Astrocyte (in vitro differentiated cells and primary cell): ENCODE measurements around the gene SPSB2. TPM values are rescaled to one million over a fixed set of nuclear protein-coding genes. Genes with fewer than 3 reads are reported as not detected.

Experiments
- DNase-seq: peaks from one replicate; pipeline ENCODE4 v3.0.0-alpha.2; 2010; ENCODE audit warnings: low read depth
- FAIRE-seq: peaks from 2 replicates; lab custom pipeline; 2011; peaks lifted over from hg19 to GRCh38; lab: Jason Lieb, UNC
- H2AFZ ChIP-seq: 2 replicates; pipeline ENCODE4 v1.6.0; 2012; ENCODE audit warnings: low read depth, low read length, inconsistent platforms
- H3K27ac ChIP-seq: 2 replicates; pipeline ENCODE4 v1.5.1; 2011; ENCODE audit warnings: low read depth, low read length, inconsistent platforms
- H3K27me3 ChIP-seq: 2 replicates; pipeline ENCODE4 v1.6.0; 2011; ENCODE audit warnings: low read length, inconsistent platforms; ENCODE audit not compliant: insufficient read depth
- H3K36me3 ChIP-seq: 2 replicates; pipeline ENCODE4 v1.5.1; 2011; ENCODE audit warnings: low read length, inconsistent platforms; ENCODE audit not compliant: insufficient read depth
- H3K4me1 ChIP-seq: 2 replicates; pipeline ENCODE4 v1.5.1; 2011; ENCODE audit warnings: low read length, inconsistent platforms; ENCODE audit not compliant: insufficient read depth
- H3K4me2 ChIP-seq: 2 replicates; pipeline ENCODE4 v1.6.0; 2012; ENCODE audit warnings: low read length, inconsistent platforms
- H3K4me3 ChIP-seq: 2 replicates; pipeline ENCODE4 v1.5.1; 2011; ENCODE audit warnings: low read depth, mild to moderate bottlenecking, low read length, inconsistent platforms; ENCODE audit not compliant: insufficient read depth
- H3K79me2 ChIP-seq: 2 replicates; pipeline ENCODE4 v1.6.0; 2012; ENCODE audit warnings: mild to moderate bottlenecking, low read length, inconsistent platforms; ENCODE audit not compliant: insufficient read depth
- H3K9ac ChIP-seq: 2 replicates; pipeline ENCODE4 v1.6.0; 2012; ENCODE audit warnings: mild to moderate bottlenecking, low read length, inconsistent platforms
- H3K9me3 ChIP-seq: 2 replicates; pipeline ENCODE4 v1.5.1; 2012; ENCODE audit warnings: low read depth, mild to moderate bottlenecking, low read length, inconsistent platforms; ENCODE audit not compliant: insufficient read depth
- H4K20me1 ChIP-seq: 2 replicates; pipeline ENCODE4 v1.6.0; 2012; ENCODE audit warnings: low read length, inconsistent platforms; ENCODE audit not compliant: insufficient read depth
- H3K27ac Mint-ChIP-seq: one replicate; pipeline ENCODE4 v1.8.0; 2021; ENCODE audit warnings: mild to moderate bottlenecking, mixed read lengths; ENCODE audit not compliant: unreplicated experiment
- H3K27me3 Mint-ChIP-seq: one replicate; pipeline ENCODE4 v1.8.0; 2021; ENCODE audit warnings: low read depth, mixed read lengths; ENCODE audit not compliant: unreplicated experiment
- H3K36me3 Mint-ChIP-seq: one replicate; pipeline ENCODE4 v1.8.0; 2021; ENCODE audit warnings: low read depth, mixed read lengths; ENCODE audit not compliant: unreplicated experiment
- H3K4me1 Mint-ChIP-seq: one replicate; pipeline ENCODE4 v1.8.0; 2021; ENCODE audit warnings: low read depth, mixed read lengths; ENCODE audit not compliant: unreplicated experiment
- H3K4me3 Mint-ChIP-seq: one replicate; pipeline ENCODE4 v1.8.0; 2021; ENCODE audit warnings: mild to moderate bottlenecking, moderate library complexity, mixed read lengths; ENCODE audit not compliant: unreplicated experiment
- H3K9me3 Mint-ChIP-seq: one replicate; pipeline ENCODE4 v1.8.0; 2021; ENCODE audit warnings: mild to moderate bottlenecking, mixed read lengths; ENCODE audit not compliant: unreplicated experiment
- EZH2 ChIP-seq: IDR thresholded peaks from 2 replicates; pipeline ENCODE4 v1.6.1; 2012; ENCODE audit warnings: mild to moderate bottlenecking, low read length, inconsistent platforms; ENCODE audit not compliant: insufficient read depth
- total RNA-seq: library from RNA; stranded (reverse); gene quantifications from 2 replicates; pipeline ENCODE4 v1.2.1, GENCODE V29; 2021
- TF ChIP-seq, protein P1 (sequence below): IDR thresholded peaks from 2 replicates; pipeline ENCODE4 v1.5.1; 2011; ENCODE audit warnings: low read depth, mild to moderate bottlenecking, inconsistent platforms, low read length, moderate library complexity; ENCODE audit not compliant: insufficient read depth

The SPSB2 gene
- total RNA-seq, 1 donor from 2014 or later: 4.9 TPM

- no peak for FAIRE-seq
- H3K9ac ChIP-seq: peak within 1 kb of the TSS; percentile 92
- Mint-ChIP-seq H3K27me3 (no peaks in the 10 kb centered on the region), H3K9me3 (no peaks in the 10 kb centered on the region), H3K4me1 (peaks cover 23% of the 10 kb centered on the region), H3K36me3 (peaks cover 37% of the 10 kb centered on the region), H3K27ac (peak within 1 kb of the TSS; percentile 86), H3K4me3 (peak within 1 kb of the TSS; percentile 96)
- H3K79me2 ChIP-seq: peaks cover 51% of the 10 kb centered on the region
- TF ChIP-seq EZH2: no peak
- TF ChIP-seq, protein P1, sequence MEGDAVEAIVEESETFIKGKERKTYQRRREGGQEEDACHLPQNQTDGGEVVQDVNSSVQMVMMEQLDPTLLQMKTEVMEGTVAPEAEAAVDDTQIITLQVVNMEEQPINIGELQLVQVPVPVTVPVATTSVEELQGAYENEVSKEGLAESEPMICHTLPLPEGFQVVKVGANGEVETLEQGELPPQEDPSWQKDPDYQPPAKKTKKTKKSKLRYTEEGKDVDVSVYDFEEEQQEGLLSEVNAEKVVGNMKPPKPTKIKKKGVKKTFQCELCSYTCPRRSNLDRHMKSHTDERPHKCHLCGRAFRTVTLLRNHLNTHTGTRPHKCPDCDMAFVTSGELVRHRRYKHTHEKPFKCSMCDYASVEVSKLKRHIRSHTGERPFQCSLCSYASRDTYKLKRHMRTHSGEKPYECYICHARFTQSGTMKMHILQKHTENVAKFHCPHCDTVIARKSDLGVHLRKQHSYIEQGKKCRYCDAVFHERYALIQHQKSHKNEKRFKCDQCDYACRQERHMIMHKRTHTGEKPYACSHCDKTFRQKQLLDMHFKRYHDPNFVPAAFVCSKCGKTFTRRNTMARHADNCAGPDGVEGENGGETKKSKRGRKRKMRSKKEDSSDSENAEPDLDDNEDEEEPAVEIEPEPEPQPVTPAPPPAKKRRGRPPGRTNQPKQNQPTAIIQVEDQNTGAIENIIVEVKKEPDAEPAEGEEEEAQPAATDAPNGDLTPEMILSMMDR: no peak
- peaks cover 37% of the 10 kb centered on the region for H3K4me1 ChIP-seq
- peak within 1 kb of the TSS; percentile 70 for H3K27ac ChIP-seq
- peak within 1 kb of the TSS; percentile 76 for H2AFZ ChIP-seq
- DNase-seq: peak; percentile 43
- H3K9me3 ChIP-seq: no peaks in the 10 kb centered on the region
- peak within 1 kb of the TSS; percentile 88 for H3K4me3 ChIP-seq
- H3K27me3 ChIP-seq: no peaks in the 10 kb centered on the region
- peak within 1 kb of the TSS; percentile 94 for H3K4me2 ChIP-seq
- H3K36me3 ChIP-seq: peaks cover 27% of the 10 kb centered on the region
- peaks cover 49% of the 10 kb centered on the region for H4K20me1 ChIP-seq
These were observed 5.5 kb downstream of the SPSB2 start, which contains the start of gene TPI1 for GRCh38 chr12:6867413-6868210. Gene TPI1, plus strand, starts transcription at chr12:6867531. Its CDS starts 36 bp downstream, at chr12:6867567.

- peak overlapping the region; percentile 68 for H3K27ac ChIP-seq
- H3K36me3 ChIP-seq: peaks cover 27% of the 10 kb centered on the region
- H3K4me3 ChIP-seq: peak overlapping the region; percentile 64
- Mint-ChIP-seq H3K36me3 (peaks cover 42% of the 10 kb centered on the region), H3K27me3 (no peaks in the 10 kb centered on the region), H3K4me3 (peak overlapping the region; percentile 87), H3K9me3 (no peaks in the 10 kb centered on the region), H3K27ac (peak overlapping the region; percentile 53), H3K4me1 (peaks cover 21% of the 10 kb centered on the region)
- H3K4me2 ChIP-seq: peak overlapping the region; percentile 94
- peak overlapping the region; percentile 76 for H2AFZ ChIP-seq
- peak overlapping the region; percentile 92 for H3K9ac ChIP-seq
- DNase-seq: no peak
- peaks cover 45% of the 10 kb centered on the region for H4K20me1 ChIP-seq
- no peaks in the 10 kb centered on the region for H3K9me3 ChIP-seq
- TF ChIP-seq, protein P1: no peak
- TF ChIP-seq EZH2: no peak
- no peaks in the 10 kb centered on the region for H3K27me3 ChIP-seq
- peaks cover 45% of the 10 kb centered on the region for H3K79me2 ChIP-seq
- H3K4me1 ChIP-seq: peaks cover 34% of the 10 kb centered on the region
- FAIRE-seq: no peak
These were observed 6.1 kb downstream of the SPSB2 start for GRCh38 chr12:6866920-6867412.
